GDM1 (cell line): ENCODE data around the gene GNG7.
"Not testable (repeated sequence)": the region's sequence is repeated elsewhere in the genome, so short reads cannot be mapped to it uniquely, and the experiment has no call there.

Source experiments
- DNase-seq: peaks from one replicate; lab custom pipeline; 2025; lab: John Stamatoyannopoulos, UW

The GNG7 gene

GRCh38 chr19:2619076-2619475 is 83.4 kb downstream of the GNG7 start:
- no peak for DNase-seq

- DNase-seq: peak; percentile 56
Measured at GRCh38 chr19:2618611-2619010, 83.9 kb downstream of the GNG7 start.

- no peak for DNase-seq
Measured at GRCh38 chr19:2617393-2618165, 84.9 kb downstream of the GNG7 start.

- no peak for DNase-seq
Measured at GRCh38 chr19:2616741-2617392, 85.6 kb downstream of the GNG7 start.

- no peak for DNase-seq
Measured at GRCh38 chr19:2615782-2616181, 86.7 kb downstream of the GNG7 start.

- no peak for DNase-seq
Measured at GRCh38 chr19:2613507-2614295, 88.8 kb downstream of the GNG7 start.

GRCh38 chr19:2612619-2613249 is 89.8 kb downstream of the GNG7 start:
- no peak for DNase-seq

GRCh38 chr19:2611483-2612464 is 90.7 kb downstream of the GNG7 start:
- DNase-seq: no peak

- peak; percentile 56 for DNase-seq
Measured at GRCh38 chr19:2610637-2611482, 91.6 kb downstream of the GNG7 start.

- DNase-seq: no peak
Measured at GRCh38 chr19:2609389-2610116, 92.9 kb downstream of the GNG7 start.

- not testable (repeated sequence) for DNase-seq
Measured at GRCh38 chr19:2609034-2609388, 93.5 kb downstream of the GNG7 start.

GRCh38 chr19:2608602-2608922 is 93.9 kb downstream of the GNG7 start:
- no peak for DNase-seq

- DNase-seq: no peak
Measured at GRCh38 chr19:2607712-2608601, 94.5 kb downstream of the GNG7 start.

GRCh38 chr19:2606774-2607173 is 95.7 kb downstream of the GNG7 start:
- not testable (repeated sequence) for DNase-seq

GRCh38 chr19:2605889-2606288 is 96.6 kb downstream of the GNG7 start:
- DNase-seq: not testable (repeated sequence)

- DNase-seq: no peak
Measured at GRCh38 chr19:2604747-2605329, 97.7 kb downstream of the GNG7 start.

- DNase-seq: no peak
Measured at GRCh38 chr19:2603334-2603733, 99.2 kb downstream of the GNG7 start.
